Vagina (tissue), 2 donors: Measurements from ENCODE around the gene GSTM4.

ENCODE experiments used
- CTCF ChIP-seq, 3 experiments: fragments of 450-650 bp in 2 of 3; fragments of 200-600 bp in 1 of 3; sonication (generic) in 1 of 3; IDR thresholded peaks; one replicate each; pipeline ENCODE4 v1.5.1; 2017 to 2019; ENCODE audit warnings: antibody characterized with exemption in 3 of 3, mild to moderate bottlenecking in 2 of 3, moderate library complexity in 2 of 3
- POLR2A ChIP-seq, 2 donors: fragments of 450-650 bp; IDR thresholded peaks; one replicate each; pipeline ENCODE4 v1.6.1; 2017; ENCODE audit warnings: antibody characterized with exemption in 2 of 2, mild to moderate bottlenecking in 2 of 2, moderate library complexity in 2 of 2

- no peak for TF ChIP-seq POLR2A (IDR thresholded peaks at IDR 0.05)
- TF ChIP-seq CTCF (IDR thresholded peaks at IDR 0.05) = no peak
These were observed 33.6 kb upstream of the GSTM4 start for GRCh38 chr1:109622137-109622892.
